ENCODE measurements around the gene ESF1. TPM values are rescaled to one million over a fixed set of nuclear protein-coding genes. Genes with fewer than 3 reads are reported as not detected.

ESF1 gene
- total RNA-seq, 2 donors from 2014 or later = 10.4 to 11.1 TPM

GRCh38 chr20:13703265-13703664 lies 81.5 kb downstream of the ESF1 start:
- no peak for DNase-seq (ENCODE audit: low spot score)
- Histone ChIP-seq H3K27ac (no peak overlapping the region), H3K36me3 (no peaks in the 10 kb centered on the region), H3K9me3 (no peaks in the 10 kb centered on the region), H3K4me3 (no peak overlapping the region), H3K4me1 (no peaks in the 10 kb centered on the region), H3K27me3 (no peaks in the 10 kb centered on the region)
- TF ChIP-seq, protein P1, sequence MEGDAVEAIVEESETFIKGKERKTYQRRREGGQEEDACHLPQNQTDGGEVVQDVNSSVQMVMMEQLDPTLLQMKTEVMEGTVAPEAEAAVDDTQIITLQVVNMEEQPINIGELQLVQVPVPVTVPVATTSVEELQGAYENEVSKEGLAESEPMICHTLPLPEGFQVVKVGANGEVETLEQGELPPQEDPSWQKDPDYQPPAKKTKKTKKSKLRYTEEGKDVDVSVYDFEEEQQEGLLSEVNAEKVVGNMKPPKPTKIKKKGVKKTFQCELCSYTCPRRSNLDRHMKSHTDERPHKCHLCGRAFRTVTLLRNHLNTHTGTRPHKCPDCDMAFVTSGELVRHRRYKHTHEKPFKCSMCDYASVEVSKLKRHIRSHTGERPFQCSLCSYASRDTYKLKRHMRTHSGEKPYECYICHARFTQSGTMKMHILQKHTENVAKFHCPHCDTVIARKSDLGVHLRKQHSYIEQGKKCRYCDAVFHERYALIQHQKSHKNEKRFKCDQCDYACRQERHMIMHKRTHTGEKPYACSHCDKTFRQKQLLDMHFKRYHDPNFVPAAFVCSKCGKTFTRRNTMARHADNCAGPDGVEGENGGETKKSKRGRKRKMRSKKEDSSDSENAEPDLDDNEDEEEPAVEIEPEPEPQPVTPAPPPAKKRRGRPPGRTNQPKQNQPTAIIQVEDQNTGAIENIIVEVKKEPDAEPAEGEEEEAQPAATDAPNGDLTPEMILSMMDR (IDR thresholded peaks at IDR 0.05) = no peak

GRCh38 chr20:13701486-13701885 lies 83.2 kb downstream of the ESF1 start:
- TF ChIP-seq, protein P1 (IDR thresholded peaks at IDR 0.05) = no peak
- H3K4me3 ChIP-seq = no peak overlapping the region
- no peaks in the 10 kb centered on the region for H3K36me3 ChIP-seq
- no peak overlapping the region for H3K27ac ChIP-seq
- H3K9me3 ChIP-seq = no peaks in the 10 kb centered on the region
- H3K4me1 ChIP-seq = no peaks in the 10 kb centered on the region
- no peak for DNase-seq (ENCODE audit: low spot score)
- H3K27me3 ChIP-seq = no peaks in the 10 kb centered on the region

- H3K9me3 ChIP-seq = no peaks in the 10 kb centered on the region
- no peak overlapping the region for H3K4me3 ChIP-seq
- no peaks in the 10 kb centered on the region for H3K4me1 ChIP-seq
- TF ChIP-seq, protein P1 (IDR thresholded peaks at IDR 0.05) = no peak
- H3K36me3 ChIP-seq = no peaks in the 10 kb centered on the region
- DNase-seq (ENCODE audit: low spot score) = no peak
- H3K27ac ChIP-seq = no peak overlapping the region
- no peaks in the 10 kb centered on the region for H3K27me3 ChIP-seq
These were observed 84.0 kb downstream of the ESF1 start for GRCh38 chr20:13700761-13701160.

DNA sequence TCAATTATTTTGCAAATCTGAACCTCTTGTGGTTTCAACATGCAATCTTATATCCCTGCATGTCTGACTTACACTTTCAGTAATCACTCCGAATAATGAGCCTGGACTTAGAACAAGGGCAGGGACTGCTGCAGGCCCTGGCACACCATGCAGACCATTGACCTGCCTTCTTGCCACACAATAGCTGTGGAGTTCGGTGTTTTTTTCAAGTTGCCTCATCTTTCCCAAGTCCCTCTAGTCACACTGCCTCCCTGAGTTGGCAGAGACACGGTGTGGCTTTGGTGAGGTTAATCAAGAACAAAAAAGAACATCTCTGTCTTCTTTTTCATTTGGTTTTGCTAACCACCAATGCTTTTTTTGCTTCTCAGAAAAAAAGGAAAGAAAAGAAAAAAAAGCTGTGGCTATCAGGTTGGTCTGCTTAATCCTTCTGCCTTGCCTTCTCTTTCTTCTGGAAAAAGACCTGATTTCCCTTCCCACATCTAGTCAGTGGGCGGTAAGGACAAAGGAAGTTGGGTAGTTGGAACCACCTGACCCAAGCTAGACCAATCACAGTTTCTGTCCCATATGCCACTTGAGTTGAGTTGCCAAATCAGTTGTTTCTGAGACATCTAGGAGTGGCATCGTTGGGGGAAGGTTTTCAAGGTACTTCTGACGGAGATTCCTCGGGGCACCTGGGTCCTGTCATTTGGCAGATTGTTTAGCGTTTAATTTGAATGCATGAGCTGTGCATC lies 90.1 kb downstream of the ESF1 start:
- Histone ChIP-seq H3K36me3 (no peaks in the 10 kb centered on the region), H3K9me3 (no peaks in the 10 kb centered on the region), H3K27me3 (no peaks in the 10 kb centered on the region), H3K4me3 (no peak overlapping the region), H3K27ac (no peak overlapping the region), H3K4me1 (no peaks in the 10 kb centered on the region)
- DNase-seq (ENCODE audit: low spot score) = no peak
- TF ChIP-seq, protein P1 (IDR thresholded peaks at IDR 0.05) = no peak

- no peaks in the 10 kb centered on the region for H3K4me1 ChIP-seq
These were observed 91.7 kb downstream of the ESF1 start for GRCh38 chr20:13692802-13693736.

More at GRCh38 chr20:13692802-13693736, 91.7 kb downstream of the ESF1 start:
- Histone ChIP-seq H3K9me3 (no peaks in the 10 kb centered on the region), H3K27me3 (no peaks in the 10 kb centered on the region), H3K36me3 (no peaks in the 10 kb centered on the region), H3K4me3 (no peak overlapping the region), H3K27ac (no peak overlapping the region)
- TF ChIP-seq, protein P1 (IDR thresholded peaks at IDR 0.05) = no peak
- DNase-seq (ENCODE audit: low spot score) = no peak
